GM18508 (cell line): Measurements from ENCODE around the gene PDE4B.
"Not testable (repeated sequence)": the region's sequence is repeated elsewhere in the genome, so short reads cannot be mapped to it uniquely, and the experiment has no call there.

ENCODE experiments used
- ATAC-seq: cut with Tn5 transposase; IDR thresholded peaks from one replicate; pipeline ENCODE4 v1.9.1; 2021; ENCODE audit warnings: moderate number of reproducible peaks; ENCODE audit not compliant: insufficient read depth, unreplicated experiment

Gene PDE4B

DNA sequence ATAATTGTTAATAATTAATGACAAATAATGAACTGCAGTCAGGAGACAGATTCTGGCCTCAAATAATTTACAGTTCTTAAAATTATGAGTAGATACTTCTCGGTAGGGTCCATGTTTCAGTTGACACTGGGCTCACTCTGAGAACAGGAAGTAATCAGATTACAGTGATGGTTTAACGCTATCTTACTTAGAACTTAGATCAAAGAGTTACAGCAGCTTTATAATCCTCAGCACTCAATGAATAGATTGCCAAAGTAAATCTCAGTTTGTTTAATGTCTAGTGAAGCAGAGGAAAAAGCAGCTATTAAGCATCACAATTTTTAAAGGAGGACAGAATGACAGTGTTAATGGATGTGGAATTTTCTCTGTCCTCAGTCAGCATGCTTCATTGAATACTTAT is 79.6 kb downstream of the PDE4B start:
- no peak for ATAC-seq

DNA sequence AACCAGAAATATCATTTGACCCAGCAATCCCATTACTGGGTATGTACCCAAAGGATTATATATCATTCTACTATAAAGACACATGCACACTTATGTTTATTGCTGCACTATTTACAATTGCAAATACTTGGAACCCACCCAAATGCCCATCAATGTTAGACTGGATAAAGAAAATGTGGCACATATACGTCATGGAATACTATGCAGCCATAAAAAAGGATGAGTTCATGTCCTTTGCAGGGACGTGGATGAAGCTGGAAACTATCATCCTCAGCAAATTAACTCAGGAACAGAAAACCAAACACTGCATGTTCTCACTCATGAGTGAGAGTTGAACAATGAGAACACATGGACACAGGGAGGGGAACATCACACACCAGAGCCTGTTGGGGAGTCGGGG is 85.6 kb downstream of the PDE4B start:
- ATAC-seq: not testable (repeated sequence)

DNA sequence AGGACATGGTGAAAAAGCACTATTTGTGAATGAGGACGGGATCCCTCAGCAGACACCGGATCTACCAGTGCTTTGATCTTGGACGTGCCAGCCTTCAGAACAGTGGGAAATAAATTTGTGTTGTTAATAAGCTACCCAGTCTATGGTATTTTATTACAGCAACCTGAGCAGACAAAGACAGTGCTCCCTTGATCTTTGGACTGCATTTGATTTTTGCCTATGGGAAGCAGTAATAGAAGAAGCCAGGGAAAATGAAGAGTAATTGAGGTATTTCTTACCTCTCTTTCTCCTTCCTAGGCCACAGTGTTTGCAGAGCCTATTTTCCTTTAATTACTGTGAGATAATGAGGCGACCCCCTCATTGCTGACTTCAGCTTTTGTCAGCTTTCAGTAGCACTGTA is 87.9 kb downstream of the PDE4B start:
- no peak for ATAC-seq

DNA sequence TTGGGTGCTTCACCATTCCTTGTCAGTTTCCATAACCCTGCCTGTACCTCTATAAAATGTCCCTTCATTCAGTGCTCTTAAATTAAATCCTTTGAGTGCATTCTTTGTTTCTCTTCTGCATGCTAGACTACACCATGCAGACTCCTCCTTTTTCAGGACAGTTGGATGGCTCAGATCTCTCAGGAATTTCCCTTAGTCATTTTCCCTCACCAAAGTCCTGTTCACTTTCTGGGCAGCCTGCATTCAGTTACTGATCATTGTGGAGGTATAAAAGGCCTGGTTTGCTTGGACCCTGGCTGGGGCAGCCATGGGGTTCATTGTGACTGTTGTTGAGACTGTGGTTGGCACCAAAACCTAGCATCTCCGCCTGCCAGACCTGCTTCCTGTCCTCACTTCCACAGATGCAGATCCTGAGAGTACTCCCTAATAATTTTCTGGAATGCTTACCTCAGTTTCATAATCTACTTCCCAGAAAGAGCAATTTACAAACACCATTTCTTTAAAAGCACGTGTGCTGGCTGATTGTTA is 88.4 kb downstream of the PDE4B start:
- no peak for ATAC-seq

DNA sequence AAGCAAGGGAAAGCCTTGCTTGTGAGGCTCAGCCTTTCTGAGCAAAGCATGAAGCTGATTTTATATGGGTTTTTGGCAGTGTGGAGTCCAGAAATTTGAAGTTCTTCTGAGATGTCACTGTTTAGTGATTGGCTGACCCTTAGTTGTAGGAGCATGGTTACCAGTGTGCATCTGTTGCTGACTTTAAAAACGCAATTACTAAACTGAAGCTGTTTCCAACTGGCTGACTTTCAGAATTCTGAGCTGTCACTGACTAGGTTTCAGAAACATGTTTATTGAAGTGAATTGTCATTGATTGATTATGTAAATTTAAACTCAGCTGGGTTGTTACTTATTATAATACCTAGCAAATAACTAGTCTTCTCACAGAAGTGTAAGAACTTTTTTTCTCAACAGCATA is 89.4 kb downstream of the PDE4B start:
- no peak for ATAC-seq

DNA sequence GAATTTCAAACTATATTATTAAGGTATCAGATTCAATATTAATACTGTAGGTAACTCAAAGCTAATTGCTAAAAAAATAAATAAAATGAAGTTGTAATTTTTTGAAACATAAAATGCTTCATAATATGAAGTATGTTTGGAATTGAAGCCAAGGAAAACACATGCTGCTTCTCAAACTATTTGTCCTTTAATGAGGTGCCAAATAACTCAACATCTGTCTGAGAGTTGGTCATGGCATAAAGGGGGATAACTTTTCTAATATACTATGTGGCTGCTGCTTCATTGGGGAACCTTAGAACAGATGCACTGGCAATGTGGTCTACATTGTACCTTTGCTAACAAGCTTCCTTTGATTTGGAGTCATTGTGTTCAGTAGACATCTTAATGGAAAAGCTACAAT is 96.7 kb downstream of the PDE4B start:
- no peak for ATAC-seq

DNA sequence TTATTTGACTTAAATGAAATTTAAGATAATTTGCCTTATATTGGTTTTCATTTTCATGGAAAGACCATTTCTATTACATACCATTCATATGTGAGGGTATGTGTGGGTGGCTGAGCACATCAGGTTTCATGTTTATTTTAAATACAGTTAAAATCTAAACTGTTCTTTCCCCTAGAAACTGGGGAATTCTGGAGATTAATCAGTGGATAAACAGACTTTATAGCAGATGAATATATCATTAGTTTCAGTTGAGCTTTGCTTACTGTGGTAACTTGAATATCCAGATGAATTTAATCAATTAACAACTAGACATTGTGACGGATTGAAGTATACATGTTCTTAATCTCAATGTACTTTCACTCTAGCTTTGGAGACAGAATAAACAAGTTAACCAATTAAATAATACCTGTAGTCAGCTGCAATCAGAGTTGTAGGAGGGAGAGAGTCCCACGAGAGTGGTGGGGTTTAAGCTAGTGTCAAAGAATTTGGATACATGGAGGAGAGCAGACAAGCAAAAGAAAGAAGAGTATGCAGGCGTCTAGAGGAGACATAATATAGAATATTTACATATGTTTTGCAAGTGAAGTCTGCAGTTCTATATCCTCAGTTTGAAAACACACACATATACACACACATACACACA is 97.6 kb downstream of the PDE4B start:
- no peak for ATAC-seq

DNA sequence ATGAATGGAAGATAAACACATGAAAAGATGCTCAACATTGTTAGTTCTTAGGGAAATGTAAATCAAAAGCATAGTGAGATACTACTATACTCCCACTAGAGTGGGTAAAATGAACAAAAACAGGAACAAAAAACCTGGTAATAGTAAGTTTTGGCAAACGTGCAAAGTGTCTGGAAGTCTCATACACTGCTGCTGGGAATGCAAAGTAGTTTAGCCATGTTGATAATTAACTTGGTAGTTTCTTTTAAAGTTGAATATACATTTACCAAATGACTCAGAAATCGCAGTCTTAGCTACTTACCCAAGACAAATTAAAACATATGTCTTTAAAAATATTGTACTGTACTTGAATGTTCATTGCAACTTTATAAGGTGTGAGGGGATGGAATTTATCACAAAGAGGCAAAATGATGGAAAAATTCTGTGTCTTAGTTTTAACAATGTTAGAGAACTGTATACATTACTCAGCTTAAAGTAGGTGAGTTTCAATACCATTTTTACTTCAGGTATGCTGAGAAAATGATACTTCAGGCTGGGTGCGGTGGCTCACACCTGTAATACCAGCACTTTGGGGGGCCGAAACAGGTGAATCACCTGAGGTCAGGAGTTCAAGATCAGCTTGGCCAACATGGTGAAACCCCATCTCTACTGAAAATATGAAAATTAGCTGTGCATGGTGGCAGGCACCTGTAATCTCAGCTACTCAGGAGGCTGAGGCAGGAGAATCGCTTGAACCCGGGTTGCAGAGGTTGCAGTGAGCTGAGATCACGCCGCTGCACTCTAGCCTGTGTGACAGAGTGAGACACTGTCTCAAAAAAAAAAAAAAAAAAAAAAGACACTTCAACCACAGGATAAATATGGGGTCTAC is 102.3 kb downstream of the PDE4B start:
- ATAC-seq: peak; percentile 98

DNA sequence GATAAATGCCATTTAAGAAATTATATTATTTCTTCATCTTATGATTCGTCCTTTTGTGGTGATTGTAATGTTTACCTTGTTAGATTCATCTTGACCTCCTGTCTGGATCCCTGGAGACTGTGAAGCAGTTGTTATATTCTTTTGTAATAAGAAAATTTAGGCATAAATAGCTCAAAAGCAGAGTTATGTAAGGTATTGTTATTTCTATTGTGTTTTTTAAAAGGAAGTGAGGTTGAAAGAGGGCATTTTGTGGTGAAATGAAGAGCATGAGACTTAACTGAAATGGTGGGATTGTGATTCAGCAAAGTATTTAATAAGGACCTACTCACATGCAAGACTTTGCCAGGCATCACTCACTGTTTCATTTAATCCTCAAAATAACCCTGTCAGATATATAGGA is 104.0 kb downstream of the PDE4B start:
- ATAC-seq: no peak

DNA sequence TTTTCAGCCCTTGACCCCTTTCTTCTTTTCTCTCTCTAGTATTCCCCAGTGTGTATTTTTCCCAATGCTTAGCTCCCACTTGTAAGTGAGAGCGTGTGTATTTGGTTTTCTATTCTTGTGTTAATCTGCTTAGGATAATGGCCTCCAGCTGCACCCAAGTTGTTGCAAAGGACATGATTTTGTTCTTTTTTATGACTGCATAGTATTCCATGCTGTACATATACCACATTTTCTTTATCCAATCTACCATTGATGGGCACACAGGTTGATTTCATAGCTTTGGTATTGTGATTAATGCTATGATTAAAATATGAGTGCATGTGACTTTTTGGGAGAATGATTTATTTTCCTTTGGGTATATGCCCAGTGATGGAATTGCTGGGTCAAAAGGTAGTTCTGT is 104.8 kb downstream of the PDE4B start:
- no peak for ATAC-seq

DNA sequence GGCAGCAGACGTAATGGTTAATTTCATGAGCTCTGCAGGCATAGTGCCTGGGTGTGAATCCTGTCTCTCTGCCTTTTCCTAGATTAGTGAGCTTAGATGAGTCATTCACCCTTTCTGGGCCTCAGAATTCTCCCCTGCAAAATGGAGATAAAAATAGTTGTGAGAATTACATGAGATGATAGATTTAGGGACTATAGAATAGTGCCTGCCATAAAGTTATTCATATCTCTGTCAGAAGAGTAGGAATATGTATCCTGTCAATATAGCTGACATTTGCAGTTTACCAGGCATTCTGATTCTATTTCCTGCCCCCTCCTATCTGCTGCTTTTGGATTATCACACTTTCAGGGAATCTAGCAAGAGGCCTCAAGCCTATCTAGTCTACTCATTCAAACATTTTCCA is 112.0 kb downstream of the PDE4B start:
- no peak for ATAC-seq

DNA sequence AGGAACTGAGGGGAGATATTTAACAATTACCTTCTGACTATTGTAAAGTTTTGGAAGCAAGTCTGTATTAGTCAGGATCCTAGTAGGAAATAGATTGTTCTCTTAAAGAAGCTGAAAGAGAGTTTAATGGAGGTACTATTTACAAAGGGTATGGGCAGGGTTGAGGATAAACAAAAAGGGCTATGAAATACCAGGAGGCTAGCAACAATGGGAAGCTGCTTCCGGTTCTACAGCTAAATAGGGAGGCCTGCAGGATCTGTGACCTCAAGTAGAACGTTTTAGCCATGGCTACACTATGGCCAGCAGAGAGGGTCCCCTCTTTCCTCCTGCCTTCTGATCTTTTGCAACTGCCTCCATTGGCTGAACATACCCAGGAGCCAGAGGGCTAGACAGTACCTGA is 117.7 kb downstream of the PDE4B start:
- ATAC-seq: no peak

DNA sequence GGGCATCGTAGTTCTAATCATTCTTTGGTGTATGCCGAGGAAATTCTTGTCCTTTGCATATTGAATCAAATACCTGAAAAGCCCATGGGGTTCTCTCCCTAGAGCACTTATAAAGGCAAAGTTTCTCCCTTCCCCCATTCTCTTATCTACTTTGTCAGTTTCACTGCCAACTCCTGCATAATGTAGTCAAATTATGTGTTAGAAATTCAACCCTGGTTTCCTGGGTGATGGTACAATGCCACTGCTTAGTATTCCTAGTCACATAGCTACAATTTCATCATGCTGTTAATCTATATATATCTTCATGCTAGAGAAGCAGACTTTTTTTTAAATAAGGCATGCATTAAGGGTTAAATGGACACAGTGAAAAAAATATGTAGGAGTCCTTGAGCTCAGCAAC is 119.0 kb downstream of the PDE4B start:
- no peak for ATAC-seq

DNA sequence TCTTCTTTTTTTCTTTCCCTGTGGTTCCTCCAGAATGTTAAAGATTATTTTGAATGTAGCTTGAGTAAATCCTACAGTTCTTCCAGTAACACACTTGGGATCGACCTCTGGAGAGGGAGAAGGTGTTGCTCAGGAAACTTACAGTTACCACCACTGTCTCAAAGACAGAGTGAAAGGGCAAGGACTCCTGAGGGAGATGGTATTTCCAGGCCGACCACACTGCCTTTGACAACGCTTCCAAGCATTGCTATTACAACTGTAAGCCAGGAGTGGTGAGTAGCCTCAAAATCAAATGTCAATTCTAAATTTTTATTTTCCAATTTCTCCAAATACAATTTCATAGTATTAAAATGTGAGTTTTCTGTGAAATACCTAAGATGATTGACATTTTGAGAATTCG is 125.9 kb downstream of the PDE4B start:
- no peak for ATAC-seq

DNA sequence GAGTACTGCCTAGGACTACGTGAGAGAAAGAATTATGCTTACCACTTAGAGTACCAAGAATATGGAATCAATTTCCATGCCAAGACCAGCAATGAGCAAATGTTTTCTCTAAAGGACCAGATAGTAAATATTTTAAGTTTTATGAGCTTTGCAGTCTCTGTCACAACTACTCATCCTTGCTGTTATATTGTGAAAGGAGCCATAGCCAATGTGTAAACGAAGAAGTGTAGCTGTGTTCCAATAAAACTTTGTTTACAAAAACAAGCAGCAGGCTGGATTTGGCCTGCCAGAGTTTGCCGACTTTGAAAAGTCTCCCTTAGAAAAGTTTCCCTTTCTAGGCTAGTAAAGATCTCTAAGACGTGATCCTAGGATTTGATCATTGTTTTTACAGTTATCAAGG is 128.8 kb downstream of the PDE4B start:
- ATAC-seq: no peak

DNA sequence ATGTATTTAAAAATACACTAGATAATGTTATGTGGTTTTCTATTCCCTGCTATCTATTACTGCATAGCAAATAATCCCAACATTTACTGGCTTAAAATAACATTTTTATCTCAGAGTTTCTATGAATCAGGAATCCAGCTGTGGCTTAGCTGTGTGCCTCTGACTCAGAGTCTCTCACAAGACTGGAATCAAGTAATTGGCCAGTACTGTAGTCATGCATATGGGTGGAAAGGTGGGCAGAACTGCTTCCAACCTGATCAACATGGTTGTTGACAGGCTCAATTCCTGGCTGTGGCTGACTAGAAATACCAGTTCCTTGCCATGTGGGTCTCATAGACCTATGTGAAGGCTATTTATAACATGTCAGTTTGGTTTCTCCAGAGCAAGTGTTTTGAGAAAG is 131.8 kb downstream of the PDE4B start:
- no peak for ATAC-seq

DNA sequence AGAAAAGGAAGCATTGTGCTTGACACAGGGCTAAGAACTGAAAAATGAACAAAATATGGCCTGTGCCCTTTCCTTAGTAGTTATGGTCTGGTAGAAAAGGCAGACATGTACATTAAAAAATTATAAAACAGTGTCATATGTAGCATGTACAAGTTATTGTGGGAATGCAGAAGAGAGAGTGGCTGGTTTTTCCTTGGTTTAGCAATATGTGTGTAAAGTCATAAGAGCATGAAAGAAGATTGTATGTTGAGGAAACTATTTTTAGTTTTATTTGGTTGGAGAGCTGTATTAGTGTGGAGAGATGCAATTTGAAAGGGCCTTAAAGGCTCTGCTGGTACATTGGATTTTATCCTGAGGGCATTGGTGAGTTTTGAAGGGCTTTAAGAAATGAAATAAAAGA is 145.8 kb downstream of the PDE4B start:
- ATAC-seq: no peak

DNA sequence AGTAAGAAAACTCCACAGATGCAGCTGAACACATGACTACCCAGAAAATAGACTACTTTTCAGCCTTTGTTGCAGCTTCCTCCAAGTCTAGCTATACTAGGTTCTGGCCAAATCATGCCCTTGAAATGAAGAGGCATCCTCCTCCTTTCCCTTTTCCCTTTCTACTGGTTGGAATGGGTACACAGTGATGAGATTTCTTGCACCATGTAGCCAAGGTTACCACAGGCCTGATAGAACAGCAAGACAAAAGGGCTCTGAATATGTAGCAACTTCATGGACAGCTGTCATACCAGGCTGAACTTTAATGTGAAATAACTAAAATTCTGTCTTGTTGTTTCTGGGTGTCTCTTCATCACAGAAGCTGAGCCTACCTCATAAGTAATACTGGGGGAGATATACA is 146.5 kb downstream of the PDE4B start:
- no peak for ATAC-seq

DNA sequence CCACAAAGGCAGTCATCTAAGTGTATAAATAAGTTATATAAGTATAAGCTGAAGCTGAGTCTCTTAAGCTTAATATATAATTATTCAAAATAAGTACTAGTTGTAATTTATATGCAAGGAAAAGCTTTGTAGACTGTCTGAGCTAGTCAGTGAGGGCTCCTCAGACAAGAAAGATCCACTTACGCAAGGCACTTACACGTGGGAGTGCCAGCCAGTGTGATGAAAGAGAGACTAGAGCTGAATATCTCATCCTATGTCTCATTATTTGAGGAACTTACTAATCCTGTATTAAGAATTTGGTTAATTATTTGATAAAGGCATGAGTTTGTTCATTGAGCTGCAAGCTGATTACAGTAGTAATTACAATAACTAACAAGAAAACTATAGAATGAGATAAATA is 146.9 kb downstream of the PDE4B start:
- no peak for ATAC-seq

DNA sequence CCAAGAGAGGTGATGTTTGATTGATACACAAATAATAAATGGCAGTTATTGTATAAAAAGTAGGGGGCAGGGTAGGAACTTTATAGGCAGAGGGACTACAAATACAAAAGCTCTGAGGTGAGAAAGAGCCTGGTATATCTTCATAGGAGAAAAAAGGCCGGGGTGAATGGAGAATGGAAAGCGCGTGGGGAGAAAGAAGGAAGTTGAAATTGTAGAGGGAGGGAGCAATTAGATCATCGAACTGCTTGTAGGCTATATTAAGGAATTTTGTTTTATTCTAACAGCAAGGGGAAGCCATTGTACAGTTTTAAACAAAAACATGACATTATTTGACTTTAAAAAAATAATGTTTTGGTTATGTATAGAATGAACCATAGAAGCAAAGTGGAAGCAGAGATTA is 147.4 kb downstream of the PDE4B start:
- ATAC-seq: no peak

DNA sequence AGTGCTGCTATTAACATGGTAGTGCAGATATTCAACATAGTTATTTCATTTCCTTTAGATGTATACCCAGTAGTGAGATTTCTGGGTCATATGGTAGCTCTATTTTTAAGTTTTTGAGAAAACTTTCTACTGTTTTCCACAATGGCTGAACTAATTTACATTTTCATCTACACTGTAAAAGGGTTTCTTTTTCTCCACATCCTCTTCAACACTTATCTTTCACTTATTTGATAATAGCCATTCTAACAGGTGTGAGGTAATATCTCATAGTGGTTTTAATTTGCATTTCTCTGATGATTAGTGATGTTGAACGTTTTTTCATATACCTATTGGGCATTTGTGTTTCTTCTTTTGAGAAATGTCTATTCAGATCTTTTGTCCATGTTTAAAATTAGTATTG is 149.8 kb downstream of the PDE4B start:
- ATAC-seq: no peak

DNA sequence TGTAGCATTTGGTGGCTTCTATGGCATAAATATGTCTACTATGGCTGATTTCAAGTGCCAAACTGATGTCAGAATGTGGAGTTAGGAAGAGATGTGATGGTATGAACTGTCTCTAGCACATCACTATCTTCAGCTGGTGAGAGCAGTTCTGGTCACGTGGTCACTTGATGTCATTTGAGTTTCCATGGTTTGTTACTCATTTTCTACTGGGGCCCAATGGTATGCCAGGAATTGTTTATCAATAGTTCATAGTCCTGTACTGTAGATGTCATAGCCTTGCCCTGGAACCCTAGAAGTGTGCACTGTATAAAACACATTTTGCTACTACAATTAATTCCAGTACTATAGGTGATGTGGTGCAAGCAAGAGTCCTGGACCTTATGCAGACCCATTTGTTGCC is 153.7 kb downstream of the PDE4B start:
- ATAC-seq: no peak
